K562 (cell line): ENCODE data around the gene NXT1. TPM values are rescaled to one million over a fixed set of nuclear protein-coding genes. Genes with fewer than 3 reads are reported as not detected.

ENCODE experiments used
- CUX1 ChIP-seq: fragments of 200-800 bp; sonication (Bioruptor generic); IDR thresholded peaks from 2 replicates; pipeline ENCODE4 v1.6.1; 2016; ENCODE audit warnings: missing genetic modification characterization, missing compliant biosample characterization
- IRF1 ChIP-seq: sonication (generic); formaldehyde crosslinking; IDR thresholded peaks from 2 replicates; pipeline ENCODE4 v1.8.0; 2022; ENCODE audit warnings: missing genetic modification reagents, mild to moderate bottlenecking, borderline replicate concordance
- PRPF4 ChIP-seq: fragments of 200-400 bp; formaldehyde crosslinking; IDR thresholded peaks from one replicate; pipeline ENCODE4 v1.6.1; 2017; ENCODE audit warnings: low read length, low read depth, mild to moderate bottlenecking; ENCODE audit not compliant: insufficient read depth, poor library complexity, severe bottlenecking
- SREBF1 ChIP-seq: fragments of 150-350 bp; IDR thresholded peaks from 2 replicates; pipeline ENCODE4 v1.6.1; 2014; ENCODE audit warnings: antibody characterized with exemption, low read depth, low read length, borderline replicate concordance
- TCF7L2 ChIP-seq: fragments of 150-350 bp; IDR thresholded peaks from 2 replicates; pipeline ENCODE4 v1.6.1; 2016; ENCODE audit warnings: low read depth, mild to moderate bottlenecking, low read length, moderate library complexity
- TRIM28 ChIP-seq: fragments of 450-650 bp; IDR thresholded peaks from 2 replicates; pipeline ENCODE4 v1.6.1; 2017
- ZNF830 ChIP-seq: fragments of 250-450 bp; sonication (Bioruptor Pico); IDR thresholded peaks from 2 replicates; pipeline ENCODE4 v1.5.0; 2021; ENCODE audit warnings: mild to moderate bottlenecking
- polyA plus RNA-seq, 8 experiments: library from polyadenylated mRNA; depleted of rRNA in 4 of 8; stranded (reverse) in 5 of 8; unstranded in 3 of 8; fragments of >200 nt; fragmentation: Nextera tagmentation in 2 of 8; fragmentation: Illumina TruSeq in 1 of 8; extraction: Ambion mirVana in 2 of 8; extraction: Trizol in 1 of 8; gene quantifications; 2 replicates each; pipeline versions ENCODE4 v1.2.1 to v1.2.3, GENCODE V29; 2011 to 2014; ENCODE audit warnings: inconsistent platforms in 1 of 8, missing spikeins in 1 of 8
- total RNA-seq, 7 experiments: library from RNA; depleted of rRNA in 6 of 7; stranded (reverse); fragments of >200 nt in 6 of 7; fragmentation: Illumina TruSeq in 2 of 7; extraction: Trizol in 2 of 7; gene quantifications; 2 replicates each; pipeline versions ENCODE4 v1.2.1 to v1.2.3, GENCODE V29; 2011 to 2021; ENCODE audit warnings: low replicate concordance in 1 of 7
- TF ChIP-seq, protein P1 (sequence below): fragments of 200-600 bp; sonication (generic); IDR thresholded peaks from one replicate; pipeline ENCODE4 v1.6.1; 2012; ENCODE audit warnings: mild to moderate bottlenecking, low read depth, low read length, inconsistent platforms

Gene NXT1
- total and polyA plus RNA-seq, 9 of the 15 experiments (the other 6 are each of a cell fraction or from before 2014, with no cell fraction given) = 7.7 to 50.9 (median 35.6) TPM

- TF ChIP-seq, protein P1, sequence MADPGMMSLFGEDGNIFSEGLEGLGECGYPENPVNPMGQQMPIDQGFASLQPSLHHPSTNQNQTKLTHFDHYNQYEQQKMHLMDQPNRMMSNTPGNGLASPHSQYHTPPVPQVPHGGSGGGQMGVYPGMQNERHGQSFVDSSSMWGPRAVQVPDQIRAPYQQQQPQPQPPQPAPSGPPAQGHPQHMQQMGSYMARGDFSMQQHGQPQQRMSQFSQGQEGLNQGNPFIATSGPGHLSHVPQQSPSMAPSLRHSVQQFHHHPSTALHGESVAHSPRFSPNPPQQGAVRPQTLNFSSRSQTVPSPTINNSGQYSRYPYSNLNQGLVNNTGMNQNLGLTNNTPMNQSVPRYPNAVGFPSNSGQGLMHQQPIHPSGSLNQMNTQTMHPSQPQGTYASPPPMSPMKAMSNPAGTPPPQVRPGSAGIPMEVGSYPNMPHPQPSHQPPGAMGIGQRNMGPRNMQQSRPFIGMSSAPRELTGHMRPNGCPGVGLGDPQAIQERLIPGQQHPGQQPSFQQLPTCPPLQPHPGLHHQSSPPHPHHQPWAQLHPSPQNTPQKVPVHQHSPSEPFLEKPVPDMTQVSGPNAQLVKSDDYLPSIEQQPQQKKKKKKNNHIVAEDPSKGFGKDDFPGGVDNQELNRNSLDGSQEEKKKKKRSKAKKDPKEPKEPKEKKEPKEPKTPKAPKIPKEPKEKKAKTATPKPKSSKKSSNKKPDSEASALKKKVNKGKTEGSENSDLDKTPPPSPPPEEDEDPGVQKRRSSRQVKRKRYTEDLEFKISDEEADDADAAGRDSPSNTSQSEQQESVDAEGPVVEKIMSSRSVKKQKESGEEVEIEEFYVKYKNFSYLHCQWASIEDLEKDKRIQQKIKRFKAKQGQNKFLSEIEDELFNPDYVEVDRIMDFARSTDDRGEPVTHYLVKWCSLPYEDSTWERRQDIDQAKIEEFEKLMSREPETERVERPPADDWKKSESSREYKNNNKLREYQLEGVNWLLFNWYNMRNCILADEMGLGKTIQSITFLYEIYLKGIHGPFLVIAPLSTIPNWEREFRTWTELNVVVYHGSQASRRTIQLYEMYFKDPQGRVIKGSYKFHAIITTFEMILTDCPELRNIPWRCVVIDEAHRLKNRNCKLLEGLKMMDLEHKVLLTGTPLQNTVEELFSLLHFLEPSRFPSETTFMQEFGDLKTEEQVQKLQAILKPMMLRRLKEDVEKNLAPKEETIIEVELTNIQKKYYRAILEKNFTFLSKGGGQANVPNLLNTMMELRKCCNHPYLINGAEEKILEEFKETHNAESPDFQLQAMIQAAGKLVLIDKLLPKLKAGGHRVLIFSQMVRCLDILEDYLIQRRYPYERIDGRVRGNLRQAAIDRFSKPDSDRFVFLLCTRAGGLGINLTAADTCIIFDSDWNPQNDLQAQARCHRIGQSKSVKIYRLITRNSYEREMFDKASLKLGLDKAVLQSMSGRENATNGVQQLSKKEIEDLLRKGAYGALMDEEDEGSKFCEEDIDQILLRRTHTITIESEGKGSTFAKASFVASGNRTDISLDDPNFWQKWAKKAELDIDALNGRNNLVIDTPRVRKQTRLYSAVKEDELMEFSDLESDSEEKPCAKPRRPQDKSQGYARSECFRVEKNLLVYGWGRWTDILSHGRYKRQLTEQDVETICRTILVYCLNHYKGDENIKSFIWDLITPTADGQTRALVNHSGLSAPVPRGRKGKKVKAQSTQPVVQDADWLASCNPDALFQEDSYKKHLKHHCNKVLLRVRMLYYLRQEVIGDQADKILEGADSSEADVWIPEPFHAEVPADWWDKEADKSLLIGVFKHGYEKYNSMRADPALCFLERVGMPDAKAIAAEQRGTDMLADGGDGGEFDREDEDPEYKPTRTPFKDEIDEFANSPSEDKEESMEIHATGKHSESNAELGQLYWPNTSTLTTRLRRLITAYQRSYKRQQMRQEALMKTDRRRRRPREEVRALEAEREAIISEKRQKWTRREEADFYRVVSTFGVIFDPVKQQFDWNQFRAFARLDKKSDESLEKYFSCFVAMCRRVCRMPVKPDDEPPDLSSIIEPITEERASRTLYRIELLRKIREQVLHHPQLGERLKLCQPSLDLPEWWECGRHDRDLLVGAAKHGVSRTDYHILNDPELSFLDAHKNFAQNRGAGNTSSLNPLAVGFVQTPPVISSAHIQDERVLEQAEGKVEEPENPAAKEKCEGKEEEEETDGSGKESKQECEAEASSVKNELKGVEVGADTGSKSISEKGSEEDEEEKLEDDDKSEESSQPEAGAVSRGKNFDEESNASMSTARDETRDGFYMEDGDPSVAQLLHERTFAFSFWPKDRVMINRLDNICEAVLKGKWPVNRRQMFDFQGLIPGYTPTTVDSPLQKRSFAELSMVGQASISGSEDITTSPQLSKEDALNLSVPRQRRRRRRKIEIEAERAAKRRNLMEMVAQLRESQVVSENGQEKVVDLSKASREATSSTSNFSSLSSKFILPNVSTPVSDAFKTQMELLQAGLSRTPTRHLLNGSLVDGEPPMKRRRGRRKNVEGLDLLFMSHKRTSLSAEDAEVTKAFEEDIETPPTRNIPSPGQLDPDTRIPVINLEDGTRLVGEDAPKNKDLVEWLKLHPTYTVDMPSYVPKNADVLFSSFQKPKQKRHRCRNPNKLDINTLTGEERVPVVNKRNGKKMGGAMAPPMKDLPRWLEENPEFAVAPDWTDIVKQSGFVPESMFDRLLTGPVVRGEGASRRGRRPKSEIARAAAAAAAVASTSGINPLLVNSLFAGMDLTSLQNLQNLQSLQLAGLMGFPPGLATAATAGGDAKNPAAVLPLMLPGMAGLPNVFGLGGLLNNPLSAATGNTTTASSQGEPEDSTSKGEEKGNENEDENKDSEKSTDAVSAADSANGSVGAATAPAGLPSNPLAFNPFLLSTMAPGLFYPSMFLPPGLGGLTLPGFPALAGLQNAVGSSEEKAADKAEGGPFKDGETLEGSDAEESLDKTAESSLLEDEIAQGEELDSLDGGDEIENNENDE = no peak
- TF ChIP-seq ZNF830 = no peak
- TF ChIP-seq PRPF4 = no peak
- TF ChIP-seq TRIM28 = no peak
- no peak for TF ChIP-seq CUX1 (CRISPR knock-in tag)
- TF ChIP-seq TCF7L2 = no peak
- TF ChIP-seq IRF1 (CRISPR knock-in tag) = no peak
- TF ChIP-seq SREBF1 = no peak
These were observed 580 bp downstream of the NXT1 start (continued) for GRCh38 chr20:23350904-23351838.
